HEK293 (cell line): ENCODE data around the gene EN2.

Experiments used
- HOXA7 ChIP-seq: sonication (generic); formaldehyde crosslinking; IDR thresholded peaks from 2 replicates; pipeline ENCODE4 v1.8.1; 2022; ENCODE audit warnings: missing genetic modification reagents, borderline replicate concordance
- PRDM1 ChIP-seq: fragments of 450-650 bp; formaldehyde crosslinking; IDR thresholded peaks from 2 replicates; pipeline ENCODE4; 2016; ENCODE audit warnings: missing biosample characterization, missing genetic modification characterization
- REPIN1 ChIP-seq: fragments of 450-650 bp; formaldehyde crosslinking; IDR thresholded peaks from 2 replicates; pipeline ENCODE4 v1.5.1; 2017; ENCODE audit warnings: missing biosample characterization, missing genetic modification characterization, low read depth
- YY1 ChIP-seq: fragments of 450-650 bp; formaldehyde crosslinking; IDR thresholded peaks from 2 replicates; pipeline ENCODE4 v1.5.1; 2018; ENCODE audit warnings: missing biosample characterization, missing genetic modification characterization
- ZNF184 ChIP-seq: fragments of 450-650 bp; IDR thresholded peaks from 2 replicates; pipeline ENCODE4 v1.5.1; 2018; ENCODE audit warnings: missing biosample characterization, mild to moderate bottlenecking, missing genetic modification characterization
- ZNF214 ChIP-seq: fragments of 450-650 bp; formaldehyde crosslinking; IDR thresholded peaks from 2 replicates; pipeline ENCODE4 v1.5.1; 2017; ENCODE audit warnings: missing biosample characterization, mild to moderate bottlenecking, missing genetic modification characterization, borderline replicate concordance
- ZNF501 ChIP-seq: fragments of 450-650 bp; formaldehyde crosslinking; IDR thresholded peaks from 2 replicates; pipeline ENCODE4 v1.5.1; 2016; ENCODE audit warnings: missing biosample characterization, missing genetic modification characterization
- ZNF558 ChIP-seq: fragments of 450-650 bp; formaldehyde crosslinking; IDR thresholded peaks from 2 replicates; pipeline ENCODE4 v1.5.1; 2016; ENCODE audit warnings: missing biosample characterization, missing genetic modification characterization
- ZNF670 ChIP-seq: fragments of 450-650 bp; formaldehyde crosslinking; IDR thresholded peaks from 2 replicates; pipeline ENCODE4 v1.5.1; 2016; ENCODE audit warnings: missing biosample characterization, missing genetic modification characterization, low read depth
- TF ChIP-seq, protein P1 (sequence below): fragments of 450-650 bp; formaldehyde crosslinking; IDR thresholded peaks from 2 replicates; pipeline ENCODE4 v1.5.1; 2016; ENCODE audit warnings: missing biosample characterization, missing genetic modification characterization
- TF ChIP-seq, protein P2 (sequence below): fragments of 450-650 bp; IDR thresholded peaks from 2 replicates; pipeline ENCODE4 v1.5.1; 2018; ENCODE audit warnings: missing biosample characterization, mild to moderate bottlenecking, missing genetic modification characterization
- TF ChIP-seq, protein P3 (sequence below): fragments of 450-650 bp; formaldehyde crosslinking; IDR thresholded peaks from 2 replicates; pipeline ENCODE4 v1.5.1; 2016; ENCODE audit warnings: missing biosample characterization, missing genetic modification characterization
- TF ChIP-seq, protein P4 (sequence below): fragments of 450-650 bp; formaldehyde crosslinking; IDR thresholded peaks from 2 replicates; pipeline ENCODE4 v1.5.1; 2016; ENCODE audit warnings: missing biosample characterization, missing genetic modification characterization
- TF ChIP-seq, protein P5 (sequence below): fragments of 450-650 bp; formaldehyde crosslinking; IDR thresholded peaks from 2 replicates; pipeline ENCODE4 v1.5.1; 2016; ENCODE audit warnings: missing biosample characterization, missing genetic modification characterization

DNA sequence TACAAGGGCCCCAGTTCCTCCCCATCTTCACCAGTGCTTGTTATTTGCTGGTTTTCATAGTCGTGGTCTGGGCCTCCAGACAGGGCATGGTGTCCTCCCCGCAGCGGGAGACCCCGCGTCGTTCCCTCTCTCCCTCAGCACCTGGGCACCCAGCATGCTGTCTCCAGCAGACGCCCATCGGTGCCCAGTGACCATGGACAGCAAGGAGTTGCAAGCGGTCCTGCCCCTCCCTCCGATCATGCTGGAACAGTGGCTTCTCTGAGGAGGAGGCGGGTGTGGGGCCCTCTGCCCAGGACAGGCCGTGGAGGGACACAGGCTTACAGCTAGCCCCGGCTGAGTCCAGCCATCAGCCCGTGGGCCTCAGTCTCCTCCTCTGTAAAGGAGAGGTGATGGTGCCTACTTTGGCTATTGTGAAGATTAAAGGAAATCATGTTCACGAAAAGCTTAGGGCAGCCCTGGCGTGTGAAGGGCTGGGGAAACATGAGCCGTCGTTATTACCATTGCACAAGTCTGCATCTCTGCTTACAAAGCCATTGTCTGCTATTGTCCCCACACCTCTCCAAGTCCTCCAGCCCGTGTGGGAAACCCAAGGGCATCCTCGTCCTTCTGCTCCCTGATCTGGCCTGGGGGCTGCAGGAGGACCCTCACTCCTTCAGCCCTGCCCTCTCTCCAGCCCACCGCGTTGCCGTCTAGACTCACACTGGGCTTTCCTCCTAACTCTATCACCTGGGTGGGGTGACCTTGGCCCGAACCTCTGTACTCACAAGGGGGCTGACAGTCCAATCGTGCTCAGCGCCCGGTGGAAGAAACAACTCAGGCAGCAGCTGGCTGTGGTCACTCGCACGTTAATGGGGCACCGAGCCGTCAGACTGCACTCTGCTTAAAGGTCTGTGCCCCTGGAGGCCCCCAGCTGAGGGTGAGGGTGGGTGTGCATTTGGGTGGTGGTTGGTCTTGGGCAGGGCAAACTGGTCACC, 29.9 kb downstream of the EN2 start:
- TF ChIP-seq, protein P1, sequence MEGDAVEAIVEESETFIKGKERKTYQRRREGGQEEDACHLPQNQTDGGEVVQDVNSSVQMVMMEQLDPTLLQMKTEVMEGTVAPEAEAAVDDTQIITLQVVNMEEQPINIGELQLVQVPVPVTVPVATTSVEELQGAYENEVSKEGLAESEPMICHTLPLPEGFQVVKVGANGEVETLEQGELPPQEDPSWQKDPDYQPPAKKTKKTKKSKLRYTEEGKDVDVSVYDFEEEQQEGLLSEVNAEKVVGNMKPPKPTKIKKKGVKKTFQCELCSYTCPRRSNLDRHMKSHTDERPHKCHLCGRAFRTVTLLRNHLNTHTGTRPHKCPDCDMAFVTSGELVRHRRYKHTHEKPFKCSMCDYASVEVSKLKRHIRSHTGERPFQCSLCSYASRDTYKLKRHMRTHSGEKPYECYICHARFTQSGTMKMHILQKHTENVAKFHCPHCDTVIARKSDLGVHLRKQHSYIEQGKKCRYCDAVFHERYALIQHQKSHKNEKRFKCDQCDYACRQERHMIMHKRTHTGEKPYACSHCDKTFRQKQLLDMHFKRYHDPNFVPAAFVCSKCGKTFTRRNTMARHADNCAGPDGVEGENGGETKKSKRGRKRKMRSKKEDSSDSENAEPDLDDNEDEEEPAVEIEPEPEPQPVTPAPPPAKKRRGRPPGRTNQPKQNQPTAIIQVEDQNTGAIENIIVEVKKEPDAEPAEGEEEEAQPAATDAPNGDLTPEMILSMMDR = no peak
- TF ChIP-seq REPIN1 (tag by site-specific recombination) (no peak), ZNF558 (tag by site-specific recombination) (no peak), HOXA7 (CRISPR knock-in tag) (no peak), ZNF501 (tag by site-specific recombination) (no peak), PRDM1 (tag by site-specific recombination) (no peak), ZNF670 (no peak), YY1 (tag by site-specific recombination) (no peak), ZNF214 (tag by site-specific recombination) (no peak), ZNF184 (no peak)
- TF ChIP-seq, protein P2, sequence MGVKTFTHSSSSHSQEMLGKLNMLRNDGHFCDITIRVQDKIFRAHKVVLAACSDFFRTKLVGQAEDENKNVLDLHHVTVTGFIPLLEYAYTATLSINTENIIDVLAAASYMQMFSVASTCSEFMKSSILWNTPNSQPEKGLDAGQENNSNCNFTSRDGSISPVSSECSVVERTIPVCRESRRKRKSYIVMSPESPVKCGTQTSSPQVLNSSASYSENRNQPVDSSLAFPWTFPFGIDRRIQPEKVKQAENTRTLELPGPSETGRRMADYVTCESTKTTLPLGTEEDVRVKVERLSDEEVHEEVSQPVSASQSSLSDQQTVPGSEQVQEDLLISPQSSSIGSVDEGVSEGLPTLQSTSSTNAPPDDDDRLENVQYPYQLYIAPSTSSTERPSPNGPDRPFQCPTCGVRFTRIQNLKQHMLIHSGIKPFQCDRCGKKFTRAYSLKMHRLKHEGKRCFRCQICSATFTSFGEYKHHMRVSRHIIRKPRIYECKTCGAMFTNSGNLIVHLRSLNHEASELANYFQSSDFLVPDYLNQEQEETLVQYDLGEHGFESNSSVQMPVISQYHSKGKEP (tag by site-specific recombination) = no peak
- TF ChIP-seq, protein P3, sequence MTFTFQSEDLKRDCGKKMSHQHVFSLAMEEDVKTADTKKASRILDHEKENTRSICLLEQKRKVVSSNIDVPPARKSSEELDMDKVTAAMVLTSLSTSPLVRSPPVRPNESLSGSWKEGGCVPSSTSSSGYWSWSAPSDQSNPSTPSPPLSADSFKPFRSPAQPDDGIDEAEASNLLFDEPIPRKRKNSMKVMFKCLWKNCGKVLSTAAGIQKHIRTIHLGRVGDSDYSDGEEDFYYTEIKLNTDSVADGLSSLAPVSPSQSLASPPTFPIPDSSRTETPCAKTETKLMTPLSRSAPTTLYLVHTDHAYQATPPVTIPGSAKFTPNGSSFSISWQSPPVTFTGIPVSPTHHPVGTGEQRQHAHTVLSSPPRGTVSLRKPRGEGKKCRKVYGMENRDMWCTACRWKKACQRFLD = no peak
- TF ChIP-seq, protein P4, sequence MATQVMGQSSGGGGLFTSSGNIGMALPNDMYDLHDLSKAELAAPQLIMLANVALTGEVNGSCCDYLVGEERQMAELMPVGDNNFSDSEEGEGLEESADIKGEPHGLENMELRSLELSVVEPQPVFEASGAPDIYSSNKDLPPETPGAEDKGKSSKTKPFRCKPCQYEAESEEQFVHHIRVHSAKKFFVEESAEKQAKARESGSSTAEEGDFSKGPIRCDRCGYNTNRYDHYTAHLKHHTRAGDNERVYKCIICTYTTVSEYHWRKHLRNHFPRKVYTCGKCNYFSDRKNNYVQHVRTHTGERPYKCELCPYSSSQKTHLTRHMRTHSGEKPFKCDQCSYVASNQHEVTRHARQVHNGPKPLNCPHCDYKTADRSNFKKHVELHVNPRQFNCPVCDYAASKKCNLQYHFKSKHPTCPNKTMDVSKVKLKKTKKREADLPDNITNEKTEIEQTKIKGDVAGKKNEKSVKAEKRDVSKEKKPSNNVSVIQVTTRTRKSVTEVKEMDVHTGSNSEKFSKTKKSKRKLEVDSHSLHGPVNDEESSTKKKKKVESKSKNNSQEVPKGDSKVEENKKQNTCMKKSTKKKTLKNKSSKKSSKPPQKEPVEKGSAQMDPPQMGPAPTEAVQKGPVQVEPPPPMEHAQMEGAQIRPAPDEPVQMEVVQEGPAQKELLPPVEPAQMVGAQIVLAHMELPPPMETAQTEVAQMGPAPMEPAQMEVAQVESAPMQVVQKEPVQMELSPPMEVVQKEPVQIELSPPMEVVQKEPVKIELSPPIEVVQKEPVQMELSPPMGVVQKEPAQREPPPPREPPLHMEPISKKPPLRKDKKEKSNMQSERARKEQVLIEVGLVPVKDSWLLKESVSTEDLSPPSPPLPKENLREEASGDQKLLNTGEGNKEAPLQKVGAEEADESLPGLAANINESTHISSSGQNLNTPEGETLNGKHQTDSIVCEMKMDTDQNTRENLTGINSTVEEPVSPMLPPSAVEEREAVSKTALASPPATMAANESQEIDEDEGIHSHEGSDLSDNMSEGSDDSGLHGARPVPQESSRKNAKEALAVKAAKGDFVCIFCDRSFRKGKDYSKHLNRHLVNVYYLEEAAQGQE (tag by site-specific recombination) = no peak
- TF ChIP-seq, protein P5, sequence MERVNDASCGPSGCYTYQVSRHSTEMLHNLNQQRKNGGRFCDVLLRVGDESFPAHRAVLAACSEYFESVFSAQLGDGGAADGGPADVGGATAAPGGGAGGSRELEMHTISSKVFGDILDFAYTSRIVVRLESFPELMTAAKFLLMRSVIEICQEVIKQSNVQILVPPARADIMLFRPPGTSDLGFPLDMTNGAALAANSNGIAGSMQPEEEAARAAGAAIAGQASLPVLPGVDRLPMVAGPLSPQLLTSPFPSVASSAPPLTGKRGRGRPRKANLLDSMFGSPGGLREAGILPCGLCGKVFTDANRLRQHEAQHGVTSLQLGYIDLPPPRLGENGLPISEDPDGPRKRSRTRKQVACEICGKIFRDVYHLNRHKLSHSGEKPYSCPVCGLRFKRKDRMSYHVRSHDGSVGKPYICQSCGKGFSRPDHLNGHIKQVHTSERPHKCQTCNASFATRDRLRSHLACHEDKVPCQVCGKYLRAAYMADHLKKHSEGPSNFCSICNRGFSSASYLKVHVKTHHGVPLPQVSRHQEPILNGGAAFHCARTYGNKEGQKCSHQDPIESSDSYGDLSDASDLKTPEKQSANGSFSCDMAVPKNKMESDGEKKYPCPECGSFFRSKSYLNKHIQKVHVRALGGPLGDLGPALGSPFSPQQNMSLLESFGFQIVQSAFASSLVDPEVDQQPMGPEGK (tag by site-specific recombination) = no peak
